ENCODE data around the gene SRC. TPM values are rescaled to one million over a fixed set of nuclear protein-coding genes. Genes with fewer than 3 reads are reported as not detected.

SRC gene
- total RNA-seq, 4 donors from 2014 or later: 23.4 to 36.9 (median 29.0) TPM

- H3K36me3 ChIP-seq: no peaks in the 10 kb centered on the region
- peaks cover 0 to 6% (median 0%) of the 10 kb centered on the region in 4 donors for H3K4me1 ChIP-seq
- no peaks in the 10 kb centered on the region for H3K9me3 ChIP-seq
- 57 to 67% methylated on average over 3 of the region's 3 CpGs for WGBS, 2 donors
- no peak for DNase-seq (ENCODE audit: low spot score in 2 of 2)
- no peak overlapping the region for H3K27ac ChIP-seq
- TF ChIP-seq CTCF (IDR thresholded peaks at IDR 0.05) (no peak), EP300 (IDR thresholded peaks at IDR 0.05) (no peak), POLR2A (IDR thresholded peaks at IDR 0.05) (no peak)
- peaks cover 0 to 70% of the 10 kb centered on the region in 2 donors for H3K27me3 ChIP-seq
- no peak overlapping the region for H3K4me3 ChIP-seq
Measured at GRCh38 chr20:37424062-37424851, 78.3 kb downstream of the SRC start.

- no peak for DNase-seq (ENCODE audit: low spot score in 2 of 2)
- no peaks in the 10 kb centered on the region for H3K36me3 ChIP-seq
- TF ChIP-seq POLR2A (IDR thresholded peaks at IDR 0.05) (no peak), CTCF (IDR thresholded peaks at IDR 0.05) (no peak), EP300 (IDR thresholded peaks at IDR 0.05) (no peak)
- peaks cover 0 to 61% of the 10 kb centered on the region in 2 donors for H3K27me3 ChIP-seq
- 88 to 91% methylated on average over 9 of the region's 9 CpGs for WGBS, 2 donors
- H3K4me3 ChIP-seq: no peak overlapping the region
- H3K27ac ChIP-seq: no peak overlapping the region
- H3K9me3 ChIP-seq: no peaks in the 10 kb centered on the region
- peaks cover 0 to 6% (median 0%) of the 10 kb centered on the region in 4 donors for H3K4me1 ChIP-seq
Measured at GRCh38 chr20:37425103-37425625, 79.2 kb downstream of the SRC start.

DNA sequence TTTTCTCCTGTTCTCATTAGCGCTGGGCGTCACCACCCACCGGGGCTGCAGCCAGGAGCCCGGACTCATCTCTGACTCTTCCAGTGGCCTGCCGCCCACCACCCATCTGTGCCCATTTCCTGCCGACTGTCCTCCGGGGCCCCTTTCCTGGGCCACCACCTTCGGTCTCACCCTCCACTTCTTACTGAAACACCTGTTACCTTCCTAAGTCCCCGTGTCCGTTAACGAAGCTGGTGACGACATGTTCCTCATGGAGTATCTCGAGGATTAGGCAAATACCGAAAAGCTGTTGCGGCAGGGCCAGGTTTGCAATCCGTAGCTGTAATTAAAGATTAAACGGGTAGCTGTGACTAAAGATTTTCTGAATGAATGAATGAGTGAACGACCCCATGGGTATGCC lies 80.2 kb downstream of the SRC start:
- Histone ChIP-seq H3K4me1 (peaks cover 0 to 6% (median 0%) of the 10 kb centered on the region in 4 donors), H3K9me3 (no peaks in the 10 kb centered on the region), H3K27ac (no peak overlapping the region), H3K36me3 (no peaks in the 10 kb centered on the region), H3K27me3 (peaks cover 0 to 52% of the 10 kb centered on the region in 2 donors), H3K4me3 (no peak overlapping the region)
- DNase-seq (ENCODE audit: low spot score in 2 of 2): no peak
- no peak for TF ChIP-seq EP300 (IDR thresholded peaks at IDR 0.05)
- TF ChIP-seq CTCF (IDR thresholded peaks at IDR 0.05): no peak
- no peak for TF ChIP-seq POLR2A (IDR thresholded peaks at IDR 0.05)
- 57 to 64% methylated on average over 18 of the region's 18 CpGs for WGBS, 2 donors

GRCh38 chr20:37426978-37427377 lies 81.0 kb downstream of the SRC start:
- TF ChIP-seq CTCF (IDR thresholded peaks at IDR 0.05) (no peak), EP300 (IDR thresholded peaks at IDR 0.05) (no peak), POLR2A (IDR thresholded peaks at IDR 0.05) (no peak)
- H3K9me3 ChIP-seq: no peaks in the 10 kb centered on the region

GRCh38 chr20:37430044-37430443 lies 84.1 kb downstream of the SRC start:
- TF ChIP-seq EP300 (IDR thresholded peaks at IDR 0.05) (no peak), POLR2A (IDR thresholded peaks at IDR 0.05) (no peak), CTCF (IDR thresholded peaks at IDR 0.05) (no peak)
- H3K4me3 ChIP-seq: no peak overlapping the region
- no peak for DNase-seq (ENCODE audit: low spot score in 2 of 2)

More at GRCh38 chr20:37426978-37427377, 81.0 kb downstream of the SRC start:
- no peak overlapping the region for H3K27ac ChIP-seq
- peaks cover 0 to 5% (median 0%) of the 10 kb centered on the region in 4 donors for H3K4me1 ChIP-seq
- H3K4me3 ChIP-seq: no peak overlapping the region
- no peak for DNase-seq (ENCODE audit: low spot score in 2 of 2)
- H3K36me3 ChIP-seq: no peaks in the 10 kb centered on the region
- WGBS, 2 donors: 70 to 76% methylated on average over 3 of the region's 3 CpGs
- H3K27me3 ChIP-seq: peaks cover 0 to 44% of the 10 kb centered on the region in 2 donors

More at GRCh38 chr20:37430044-37430443, 84.1 kb downstream of the SRC start:
- Histone ChIP-seq H3K36me3 (no peaks in the 10 kb centered on the region), H3K27me3 (peaks cover 0 to 19% of the 10 kb centered on the region in 2 donors), H3K4me1 (no peaks in the 10 kb centered on the region), H3K9me3 (peaks cover 0 to 2% (median 0%) of the 10 kb centered on the region in 4 donors), H3K27ac (no peak overlapping the region)

Measured in tibial nerve (tissue), 4 donors.